NCI-H460 (cell line): ENCODE results near the gene AMHR2. TPM values are rescaled to one million over a fixed set of nuclear protein-coding genes. Genes with fewer than 3 reads are reported as not detected.

ENCODE experiments used
- DNase-seq: peaks from one replicate; pipeline ENCODE4 v3.0.0-alpha.2; 2016; ENCODE audit warnings: low read depth; ENCODE audit errors: extremely low read depth
- total RNA-seq: library from RNA; depleted of rRNA; stranded (reverse); fragments of >200 nt; shearing (Covaris generic); gene quantifications from 2 replicates; pipeline ENCODE4 v1.2.3, GENCODE V29; 2014; rRNA removed

Gene AMHR2
- total RNA-seq, 1 experiment from 2014 or later, result 0.15 TPM

DNA sequence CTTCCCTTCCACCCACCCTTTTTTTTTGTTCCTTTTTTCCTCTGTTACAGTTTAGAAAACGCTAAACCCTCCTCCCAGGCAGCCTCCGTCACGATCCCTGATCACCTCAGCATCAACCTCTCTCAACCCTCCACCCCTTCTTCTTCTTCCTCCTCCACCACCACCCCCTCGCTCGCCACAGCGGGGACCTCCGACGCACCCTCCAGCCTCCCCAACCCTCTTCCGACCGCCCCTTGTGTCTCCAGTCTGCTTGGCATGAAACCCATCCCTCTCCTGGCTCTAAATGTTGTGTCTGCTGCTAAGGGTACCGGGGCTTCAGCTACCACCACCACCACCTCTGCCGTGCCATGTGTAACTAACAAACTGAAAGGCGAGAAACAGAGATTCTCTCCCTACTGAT is 51.2 kb downstream of the AMHR2 start:
- DNase-seq, result no peak

- peak; percentile 44 for DNase-seq
Observed at GRCh38 chr12:53476769-53477209, 53.1 kb downstream of the AMHR2 start.

DNA sequence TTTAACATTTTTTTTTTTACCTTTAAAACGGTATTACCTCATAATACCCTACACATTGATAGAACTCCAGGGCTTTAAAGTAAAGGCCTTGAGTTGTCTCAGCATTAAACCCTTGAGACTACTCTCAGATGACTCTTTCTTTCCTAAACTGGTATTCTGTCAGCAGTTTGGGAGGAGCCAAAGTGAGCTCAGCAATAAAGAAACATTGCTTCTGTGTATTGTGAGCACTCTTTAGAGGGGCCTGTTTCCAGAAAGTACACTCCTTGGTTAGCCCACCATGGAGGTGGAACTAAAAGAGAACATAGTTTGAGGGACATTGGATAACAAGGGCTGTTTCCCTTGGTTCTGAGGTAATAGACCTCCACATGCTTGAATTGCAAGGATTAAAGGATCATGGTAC is 55.2 kb downstream of the AMHR2 start:
- DNase-seq, result no peak

GRCh38 chr12:53479331-53479730 is 55.7 kb downstream of the AMHR2 start:
- no peak for DNase-seq

DNA sequence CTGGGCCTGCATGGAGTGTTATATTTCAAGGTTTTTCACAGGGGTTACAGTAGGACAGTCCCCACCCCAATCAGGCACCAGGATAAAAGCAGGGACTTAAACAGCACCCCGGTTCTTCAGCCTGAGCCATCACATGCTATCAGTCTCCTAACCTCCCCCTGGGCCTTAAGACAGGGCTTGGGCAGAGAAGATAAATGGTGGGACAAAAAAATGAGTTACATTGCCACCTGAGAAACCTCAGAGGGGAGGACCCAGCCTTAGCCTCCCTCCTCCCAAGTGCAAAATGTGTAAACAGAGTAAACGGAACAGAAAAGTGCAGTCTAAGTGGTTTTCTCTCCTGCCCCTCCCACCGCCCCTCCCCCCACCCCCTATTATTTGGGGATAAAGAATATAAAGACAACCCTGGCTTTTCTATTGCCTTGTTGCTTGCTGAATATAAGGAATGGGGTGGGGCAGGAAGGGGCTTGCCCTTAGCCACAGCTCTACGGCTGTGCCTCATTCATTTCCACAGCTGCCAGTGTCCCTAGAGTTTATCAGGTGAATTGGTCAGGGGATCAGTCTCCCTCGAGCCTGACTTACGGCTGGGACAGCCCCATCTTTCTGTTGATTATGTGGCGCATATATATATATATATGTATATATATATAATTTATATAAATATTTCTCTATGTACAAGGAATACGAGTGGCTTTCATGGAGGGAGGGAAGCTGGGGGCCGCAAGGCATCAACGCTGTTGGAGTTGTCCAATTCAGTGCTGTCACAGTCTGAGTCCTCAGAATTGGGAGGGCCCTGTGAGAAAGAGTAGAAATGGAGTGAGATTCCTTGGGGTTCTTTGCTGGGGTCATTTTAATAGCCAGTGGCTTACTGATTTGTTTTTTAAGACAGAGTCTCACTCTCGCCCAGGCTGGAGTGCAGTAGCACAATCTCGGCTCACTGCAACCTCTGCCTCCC is 57.1 kb downstream of the AMHR2 start:
- DNase-seq, result no peak

Other genes with a start within 250 kb of the AMHR2 start
- 12.3 and 14.9 TPM in 2 replicates for gene ZNF740, start 243.1 kb upstream of the AMHR2 start, total RNA-seq
- gene CSAD, start 242.9 kb upstream of the AMHR2 start, total RNA-seq, result 5.6 and 12.6 TPM in 2 replicates
- gene ITGB7, start 216.6 kb upstream of the AMHR2 start, total RNA-seq, result not detected in 2 replicates
- gene RARG, start 191.6 kb upstream of the AMHR2 start, total RNA-seq, result 8.5 and 12.0 TPM in 2 replicates
- 12.3 and 15.7 TPM in 2 replicates for gene ESPL1, start 155.6 kb upstream of the AMHR2 start, total RNA-seq
- 346 and 357 TPM in 2 replicates for gene PFDN5, start 128.3 kb upstream of the AMHR2 start, total RNA-seq
- gene MYG1, start 124.2 kb upstream of the AMHR2 start, total RNA-seq, result 112 and 124 TPM in 2 replicates
- 92.3 and 98.9 TPM in 2 replicates for gene AAAS, start 102.2 kb upstream of the AMHR2 start, total RNA-seq
- gene SP7, start 87.5 kb upstream of the AMHR2 start, total RNA-seq, result not detected in 2 replicates
- 49.4 and 51.7 TPM in 2 replicates for gene SP1, start 43.7 kb upstream of the AMHR2 start, total RNA-seq
- 119 and 129 TPM in 2 replicates for gene PRR13, start 17.9 kb downstream of the AMHR2 start, total RNA-seq
- 215 and 326 TPM in 2 replicates for gene PCBP2, start 28.2 kb downstream of the AMHR2 start, total RNA-seq
- gene MAP3K12, start 75.6 kb downstream of the AMHR2 start, total RNA-seq, result 4.5 and 6.3 TPM in 2 replicates
- gene TARBP2, start 77.4 kb downstream of the AMHR2 start, total RNA-seq, result 33.9 and 34.6 TPM in 2 replicates
- 1.0 TPM in 1 of 2 replicates, not detected in the other for gene NPFF, start 83.6 kb downstream of the AMHR2 start, total RNA-seq
- 24.9 and 31.6 TPM in 2 replicates for gene ATF7, start 202.5 kb downstream of the AMHR2 start, total RNA-seq